ENCODE results near the gene MITF. TPM values are rescaled to one million over a fixed set of nuclear protein-coding genes. Genes with fewer than 3 reads are reported as not detected.

The MITF gene
- total RNA-seq, 1 donor from 2014 or later, result 2.0 TPM

DNA sequence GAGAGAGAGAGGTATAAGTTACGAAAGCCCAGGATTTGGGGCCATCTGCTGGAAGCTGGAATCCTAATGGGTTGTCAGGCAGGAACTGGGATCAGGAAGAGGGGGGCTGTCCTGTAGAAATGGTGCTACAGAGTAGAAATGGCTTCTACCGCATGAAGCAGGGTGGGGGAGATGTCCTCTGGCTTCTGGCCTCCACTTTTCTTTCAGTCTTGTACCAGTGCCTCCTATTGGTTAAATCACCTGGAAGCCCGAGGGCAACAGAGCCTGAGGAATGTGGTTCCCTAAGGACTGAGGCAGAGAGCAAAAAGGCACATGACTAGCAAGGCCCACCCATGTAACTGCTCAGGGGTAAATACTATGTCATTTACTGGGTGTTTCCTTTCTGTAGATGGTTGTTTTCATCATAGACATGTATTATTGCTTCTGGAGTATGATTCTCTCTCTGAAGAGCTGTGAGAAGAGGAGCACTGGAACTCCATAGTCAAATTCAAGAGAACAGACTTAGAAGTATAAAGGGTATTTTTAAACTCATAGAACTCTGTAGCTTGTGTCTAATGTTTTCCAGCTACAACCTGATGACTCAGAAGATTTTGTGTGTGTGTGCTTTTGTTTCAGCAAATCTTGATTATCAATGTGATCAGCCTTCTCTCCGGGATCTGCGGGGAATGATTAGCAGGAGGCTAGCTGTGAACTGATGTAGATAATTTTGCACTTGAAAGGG, 20.2 kb upstream of the MITF start:
- Mint-ChIP-seq H3K27ac (ENCODE audit: unreplicated experiment) (no peak overlapping the region), H3K4me1 (no peaks in the 10 kb centered on the region), H3K27me3 (ENCODE audit: low read depth) (peaks cover 6% of the 10 kb centered on the region), H3K36me3 (ENCODE audit: low read depth) (no peaks in the 10 kb centered on the region), H3K9me3 (no peaks in the 10 kb centered on the region), H3K4me3 (no peak overlapping the region)
- no peak for TF ChIP-seq CTCF (conservative IDR thresholded peaks at IDR 0.05)
- DNase-seq (ENCODE audit: low read depth, low spot score), result no peak

- DNase-seq (ENCODE audit: low read depth, low spot score), result no peak
- no peaks in the 10 kb centered on the region for H3K9me3 Mint-ChIP-seq
- H3K27ac Mint-ChIP-seq (ENCODE audit: unreplicated experiment), result no peak overlapping the region
- H3K4me3 Mint-ChIP-seq, result no peak overlapping the region
- no peak for TF ChIP-seq CTCF (conservative IDR thresholded peaks at IDR 0.05)
- H3K4me1 Mint-ChIP-seq, result no peaks in the 10 kb centered on the region
- no peaks in the 10 kb centered on the region for H3K36me3 Mint-ChIP-seq (ENCODE audit: low read depth)
- peaks cover 6% of the 10 kb centered on the region for H3K27me3 Mint-ChIP-seq (ENCODE audit: low read depth)
Observed at GRCh38 chr3:69719587-69720122, 19.6 kb upstream of the MITF start.

- DNase-seq (ENCODE audit: low read depth, low spot score), result no peak
- H3K27me3 Mint-ChIP-seq (ENCODE audit: low read depth), result peaks cover 6% of the 10 kb centered on the region
- H3K36me3 Mint-ChIP-seq (ENCODE audit: low read depth), result no peaks in the 10 kb centered on the region
- H3K4me1 Mint-ChIP-seq, result peaks cover 4% of the 10 kb centered on the region
- no peak for TF ChIP-seq CTCF (conservative IDR thresholded peaks at IDR 0.05)
- H3K4me3 Mint-ChIP-seq, result no peak overlapping the region
- no peak overlapping the region for H3K27ac Mint-ChIP-seq (ENCODE audit: unreplicated experiment)
- H3K9me3 Mint-ChIP-seq, result no peaks in the 10 kb centered on the region
Observed at GRCh38 chr3:69720824-69721223, 18.4 kb upstream of the MITF start.

DNA sequence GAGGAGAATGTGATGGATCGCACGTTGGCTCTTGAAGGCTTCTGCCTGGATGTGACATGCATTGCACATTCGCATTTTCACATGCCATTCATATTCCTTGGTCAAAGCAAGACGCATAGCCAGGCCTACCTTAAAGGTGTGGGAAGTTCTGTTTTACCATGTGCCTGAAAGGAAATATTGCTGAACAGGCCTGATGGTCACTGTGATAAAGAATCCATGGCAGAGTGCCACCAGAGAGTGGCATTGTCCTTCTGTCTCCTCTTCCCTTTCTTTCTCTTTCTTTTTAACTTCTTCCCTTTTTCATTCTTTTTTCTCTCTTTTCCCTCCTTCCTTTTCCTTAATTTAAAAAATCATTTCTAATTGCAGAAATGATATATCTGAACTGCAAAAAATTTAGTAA, 15.9 kb upstream of the MITF start:
- H3K27ac Mint-ChIP-seq (ENCODE audit: unreplicated experiment), result no peak overlapping the region
- TF ChIP-seq CTCF (conservative IDR thresholded peaks at IDR 0.05), result no peak
- DNase-seq (ENCODE audit: low read depth, low spot score), result no peak
- peaks cover 6% of the 10 kb centered on the region for H3K27me3 Mint-ChIP-seq (ENCODE audit: low read depth)
- H3K36me3 Mint-ChIP-seq (ENCODE audit: low read depth), result no peaks in the 10 kb centered on the region
- no peak overlapping the region for H3K4me3 Mint-ChIP-seq
- H3K9me3 Mint-ChIP-seq, result no peaks in the 10 kb centered on the region
- peaks cover 8% of the 10 kb centered on the region for H3K4me1 Mint-ChIP-seq

DNA sequence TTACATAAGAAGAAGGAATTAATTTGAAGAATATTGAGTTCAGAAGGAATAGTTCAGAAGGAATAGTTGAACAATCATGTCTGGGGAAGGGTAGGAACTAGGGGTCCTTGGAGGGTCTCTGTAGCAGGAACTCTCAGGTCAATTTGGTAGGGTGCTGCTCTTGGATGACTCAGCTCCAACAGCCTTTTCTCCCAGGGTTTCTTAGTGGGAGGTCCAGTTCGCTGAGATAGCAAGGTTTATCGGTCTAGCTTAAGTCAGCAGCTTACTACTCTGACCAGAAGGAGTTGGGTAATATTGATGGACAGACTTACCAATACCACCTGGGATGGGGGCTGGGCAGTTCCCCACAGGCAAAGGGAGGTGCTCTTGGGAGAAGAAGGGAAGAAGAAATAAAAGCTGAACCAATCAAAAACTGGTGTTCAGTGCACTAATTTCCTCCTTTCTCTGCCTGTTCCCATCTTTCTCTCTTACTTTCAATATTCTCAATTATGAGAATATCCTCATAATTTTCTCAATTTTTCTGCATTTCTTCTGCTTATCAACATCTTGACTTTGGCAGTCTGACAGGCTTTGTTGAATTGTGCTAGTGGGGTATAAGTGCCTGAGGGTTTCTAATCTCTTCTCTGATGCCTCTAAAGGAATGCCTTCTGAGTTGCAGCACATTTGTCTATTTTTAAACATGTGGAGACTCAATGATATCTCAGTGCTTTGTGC, 14.4 kb upstream of the MITF start:
- no peak for DNase-seq (ENCODE audit: low read depth, low spot score)
- no peak for TF ChIP-seq CTCF (conservative IDR thresholded peaks at IDR 0.05)
- Mint-ChIP-seq H3K36me3 (ENCODE audit: low read depth) (no peaks in the 10 kb centered on the region), H3K4me1 (peaks cover 8% of the 10 kb centered on the region), H3K27me3 (ENCODE audit: low read depth) (peaks cover 2% of the 10 kb centered on the region), H3K9me3 (no peaks in the 10 kb centered on the region), H3K4me3 (no peak overlapping the region), H3K27ac (ENCODE audit: unreplicated experiment) (no peak overlapping the region)
